ENCODE results near the gene LTK.

The LTK gene

GRCh38 chr15:41499109-41499851, 14.3 kb downstream of the LTK start:
- no peak for DNase-seq (ENCODE audit: low read depth in 2 of 2, low spot score in 1 of 2)

GRCh38 chr15:41498657-41499056, 15.0 kb downstream of the LTK start:
- DNase-seq (ENCODE audit: low read depth in 2 of 2, low spot score in 1 of 2): no peak

- no peak for DNase-seq (ENCODE audit: low read depth in 2 of 2, low spot score in 1 of 2)
Measured at GRCh38 chr15:41495736-41496599, 17.7 kb downstream of the LTK start.

- DNase-seq (ENCODE audit: low read depth in 2 of 2, low spot score in 1 of 2): no peak
Measured at GRCh38 chr15:41494922-41495735, 18.5 kb downstream of the LTK start.

GRCh38 chr15:41494190-41494921, 19.3 kb downstream of the LTK start:
- DNase-seq (ENCODE audit: low read depth in 2 of 2, low spot score in 1 of 2): no peak

GRCh38 chr15:41493902-41494189, 19.8 kb downstream of the LTK start:
- no peak for DNase-seq (ENCODE audit: low read depth in 2 of 2, low spot score in 1 of 2)

GRCh38 chr15:41493205-41493901, 20.3 kb downstream of the LTK start, which contains the start of gene ITPKA:
TSS of gene ITPKA (plus strand) at chr15:41493874. CDS start at chr15:41493928, 54 bp downstream.
- peak; percentile 47 to 56 for DNase-seq (ENCODE audit: low read depth in 2 of 2, low spot score in 1 of 2)

GRCh38 chr15:41492597-41493204, 20.9 kb downstream of the LTK start:
- DNase-seq (ENCODE audit: low read depth in 2 of 2, low spot score in 1 of 2): no peak

GRCh38 chr15:41491889-41492288, 21.7 kb downstream of the LTK start:
- DNase-seq (ENCODE audit: low read depth in 2 of 2, low spot score in 1 of 2): no peak

- no peak for DNase-seq (ENCODE audit: low read depth in 2 of 2, low spot score in 1 of 2)
Measured at GRCh38 chr15:41490355-41490754, 23.3 kb downstream of the LTK start.

- no peak for DNase-seq (ENCODE audit: low read depth in 2 of 2, low spot score in 1 of 2)
Measured at GRCh38 chr15:41489641-41490040, 24.0 kb downstream of the LTK start.

GRCh38 chr15:41487802-41488201, 25.8 kb downstream of the LTK start:
- no peak for DNase-seq (ENCODE audit: low read depth in 2 of 2, low spot score in 1 of 2)

GRCh38 chr15:41487381-41487780, 26.2 kb downstream of the LTK start:
- DNase-seq (ENCODE audit: low read depth in 2 of 2, low spot score in 1 of 2): no peak

GRCh38 chr15:41486286-41486685, 27.3 kb downstream of the LTK start:
- no peak for DNase-seq (ENCODE audit: low read depth in 2 of 2, low spot score in 1 of 2)

GRCh38 chr15:41484937-41485625, 28.5 kb downstream of the LTK start:
- no peak for DNase-seq (ENCODE audit: low read depth in 2 of 2, low spot score in 1 of 2)

GRCh38 chr15:41483519-41483918, 30.1 kb downstream of the LTK start:
- no peak for DNase-seq (ENCODE audit: low read depth in 2 of 2, low spot score in 1 of 2)

GRCh38 chr15:41483115-41483514, 30.5 kb downstream of the LTK start:
- DNase-seq (ENCODE audit: low read depth in 2 of 2, low spot score in 1 of 2): no peak

GRCh38 chr15:41482110-41482877, 31.3 kb downstream of the LTK start:
- DNase-seq (ENCODE audit: low read depth in 2 of 2, low spot score in 1 of 2): no peak

All from stimulated activated CD8-positive, alpha-beta memory T cell treated with anti-CD3 and anti-CD28 coated beads, Interleukin-4, amount 100 ng/mL, for 1 hour (primary cell).